GM19043 (cell line): ENCODE results near the gene OR11G2.
"Not testable (repeated sequence)": the region's sequence is repeated elsewhere in the genome, so short reads cannot be mapped to it uniquely, and the experiment has no call there.

ENCODE experiments used
- ATAC-seq: cut with Tn5 transposase; IDR thresholded peaks from one replicate; pipeline ENCODE4 v1.9.1; 2021; ENCODE audit warnings: low read depth; ENCODE audit not compliant: unreplicated experiment

The OR11G2 gene

DNA sequence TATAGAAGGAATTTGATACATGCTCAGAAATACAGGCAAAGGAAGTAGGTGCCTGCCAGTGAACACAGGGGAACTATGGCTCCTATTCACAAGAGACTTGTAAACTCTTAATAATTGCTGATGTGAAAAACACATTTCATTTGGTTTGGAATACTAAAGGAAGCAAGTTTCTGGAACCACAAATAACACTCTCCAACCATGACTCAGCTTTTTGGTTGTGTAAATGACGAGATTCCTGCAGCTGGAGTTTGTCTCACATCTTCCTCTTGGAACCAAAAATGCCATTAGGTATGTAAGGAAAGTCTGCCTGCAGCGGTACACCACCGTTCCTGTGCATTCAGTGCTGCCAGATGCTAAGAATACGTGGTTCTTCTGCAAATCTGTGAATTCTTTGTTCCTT, 28.3 kb downstream of the OR11G2 start:
- no peak for ATAC-seq

GRCh38 chr14:20223410-20223809, 32.7 kb downstream of the OR11G2 start, which contains the start of gene OR11H6:
TSS of gene OR11H6 (plus strand) at chr14:20223710. CDS start at chr14:20223710, 0 bp downstream.
- ATAC-seq: no peak

GRCh38 chr14:20228681-20229080, 38.0 kb downstream of the OR11G2 start, which contains the start of gene OR11H7:
TSS of gene OR11H7 (plus strand) at chr14:20228981.
- ATAC-seq: no peak

DNA sequence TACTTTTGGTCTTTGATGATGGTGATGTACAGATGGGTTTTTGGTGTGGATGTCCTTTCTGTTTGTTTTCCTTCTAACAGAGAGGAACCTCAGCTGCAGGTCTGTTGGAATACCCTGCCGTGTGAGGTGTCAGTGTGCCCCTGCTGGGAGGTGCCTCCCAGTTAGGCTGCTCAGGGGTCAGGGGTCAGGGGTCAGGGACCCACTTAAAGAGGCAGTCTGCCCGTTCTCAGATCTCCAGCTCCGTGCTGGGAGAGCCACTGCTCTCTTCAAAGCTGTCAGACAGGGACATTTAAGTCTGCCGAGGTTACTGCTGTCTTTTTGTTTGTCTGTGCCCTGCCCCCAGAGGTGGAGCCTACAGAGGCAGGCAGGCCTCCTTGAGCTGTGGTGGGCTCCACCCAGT, 44.7 kb downstream of the OR11G2 start:
- ATAC-seq: not testable (repeated sequence)

GRCh38 chr14:20247646-20248246, 57.0 kb downstream of the OR11G2 start:
- no peak for ATAC-seq
